NCI-H128 (cell line): ENCODE results near the gene RBBP8.
"Not testable (repeated sequence)": the region's sequence is repeated elsewhere in the genome, so short reads cannot be mapped to it uniquely, and the experiment has no call there.

ENCODE experiments used
- DNase-seq: peaks from one replicate; lab custom pipeline; 2025; ENCODE audit not compliant: unreplicated experiment; lab: John Stamatoyannopoulos, UW

The RBBP8 gene

DNA sequence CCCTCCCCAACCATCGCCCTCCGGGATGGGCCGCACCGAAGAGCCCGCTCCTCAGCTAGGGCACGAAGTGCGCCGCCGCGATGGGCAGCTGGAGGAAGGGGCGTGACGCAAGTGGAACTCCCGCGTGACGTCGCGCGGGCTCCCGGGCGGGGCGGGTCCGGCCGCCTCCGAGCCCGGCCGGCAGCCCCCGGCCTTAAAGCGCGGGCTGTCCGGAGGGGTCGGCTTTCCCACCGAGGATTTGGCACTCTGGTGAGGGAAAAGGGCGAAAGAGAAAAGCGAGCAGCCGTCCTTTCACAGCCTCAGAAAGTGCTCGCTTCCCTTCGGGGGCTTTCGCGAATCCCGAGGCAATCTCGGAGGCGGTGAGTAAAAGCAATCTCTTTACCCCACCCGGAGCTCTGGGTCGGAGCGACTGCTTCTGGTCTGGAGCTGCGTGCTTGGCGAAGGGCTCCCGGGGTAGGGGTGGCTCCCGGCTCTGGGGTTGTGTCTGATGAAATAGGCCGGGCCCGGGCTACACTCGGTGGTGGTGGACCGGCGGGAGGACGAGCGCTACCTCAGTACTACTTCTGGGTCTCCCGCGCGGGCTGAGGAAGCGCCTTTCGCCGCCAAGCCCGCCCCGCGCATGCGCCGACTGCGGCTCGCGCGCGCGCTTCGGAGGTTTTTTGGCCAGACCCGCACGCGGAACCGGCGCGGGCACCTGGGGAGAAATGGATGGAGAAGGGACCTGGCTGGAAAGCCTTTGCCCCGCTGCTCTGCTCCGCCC is at the start of gene RBBP8:
TSS of gene RBBP8 (plus strand) at position 123 of the 760 bp plus-strand sequence. CDS start 3,524 bp downstream, outside the sequence.
- DNase-seq, result peak; percentile 81

DNA sequence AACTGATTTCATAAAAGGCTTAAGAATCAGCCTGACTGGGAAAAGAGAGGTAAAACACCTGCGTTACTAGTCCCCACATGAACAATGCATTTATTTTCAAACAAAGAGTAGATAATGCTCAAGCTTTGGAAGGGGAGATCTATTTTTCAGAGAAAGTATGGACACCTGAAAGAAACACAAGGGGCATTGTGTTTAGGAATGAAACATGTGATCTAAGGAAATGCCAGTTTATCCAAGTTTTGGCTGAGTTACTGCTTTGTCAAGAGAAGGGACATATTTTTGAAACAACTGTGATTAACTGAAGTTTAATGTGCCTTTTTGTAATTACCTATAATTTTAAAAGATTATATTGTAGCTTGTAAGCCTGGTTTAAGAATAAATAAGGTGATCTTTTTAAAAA is 49.3 kb upstream of the RBBP8 start:
- DNase-seq, result no peak

DNA sequence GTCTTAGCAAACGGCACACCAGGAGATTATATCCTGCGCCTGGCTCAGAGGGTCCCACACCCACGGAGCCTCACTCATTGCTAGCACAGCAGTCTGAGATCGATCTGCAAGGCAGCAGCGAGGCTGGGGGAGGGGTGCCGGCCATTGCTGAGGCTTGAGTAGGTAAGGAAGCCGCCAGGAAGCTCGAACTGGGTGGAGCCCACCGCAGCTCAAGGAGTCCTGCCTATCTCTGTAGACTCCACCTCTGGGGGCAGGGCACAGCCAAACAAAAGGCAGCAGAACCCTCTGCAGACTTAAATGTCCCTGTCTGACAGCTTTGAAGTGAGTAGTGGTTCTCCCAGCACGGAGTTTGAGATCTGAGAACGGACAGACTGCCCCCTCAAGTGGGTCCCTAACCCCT is 47.4 kb upstream of the RBBP8 start:
- DNase-seq, result not testable (repeated sequence)

DNA sequence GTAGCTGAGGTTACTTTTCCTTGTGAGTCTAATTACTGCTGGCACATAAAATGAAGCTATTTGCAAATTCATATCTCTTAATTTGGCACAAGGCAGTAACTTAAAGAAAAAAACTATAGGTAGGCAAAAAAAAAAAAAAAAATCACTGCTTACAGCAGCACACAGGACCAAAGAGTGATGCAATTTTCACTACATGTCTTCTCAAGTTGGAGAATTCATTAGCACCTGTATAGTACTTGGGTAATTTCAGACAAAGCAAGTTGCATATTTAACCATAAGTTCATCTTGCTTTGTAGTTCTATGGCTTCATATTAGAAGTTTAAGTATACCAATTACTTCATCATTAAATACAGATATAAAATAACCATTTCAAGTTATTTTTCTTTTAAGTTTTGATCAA is 33.7 kb upstream of the RBBP8 start:
- DNase-seq, result no peak

DNA sequence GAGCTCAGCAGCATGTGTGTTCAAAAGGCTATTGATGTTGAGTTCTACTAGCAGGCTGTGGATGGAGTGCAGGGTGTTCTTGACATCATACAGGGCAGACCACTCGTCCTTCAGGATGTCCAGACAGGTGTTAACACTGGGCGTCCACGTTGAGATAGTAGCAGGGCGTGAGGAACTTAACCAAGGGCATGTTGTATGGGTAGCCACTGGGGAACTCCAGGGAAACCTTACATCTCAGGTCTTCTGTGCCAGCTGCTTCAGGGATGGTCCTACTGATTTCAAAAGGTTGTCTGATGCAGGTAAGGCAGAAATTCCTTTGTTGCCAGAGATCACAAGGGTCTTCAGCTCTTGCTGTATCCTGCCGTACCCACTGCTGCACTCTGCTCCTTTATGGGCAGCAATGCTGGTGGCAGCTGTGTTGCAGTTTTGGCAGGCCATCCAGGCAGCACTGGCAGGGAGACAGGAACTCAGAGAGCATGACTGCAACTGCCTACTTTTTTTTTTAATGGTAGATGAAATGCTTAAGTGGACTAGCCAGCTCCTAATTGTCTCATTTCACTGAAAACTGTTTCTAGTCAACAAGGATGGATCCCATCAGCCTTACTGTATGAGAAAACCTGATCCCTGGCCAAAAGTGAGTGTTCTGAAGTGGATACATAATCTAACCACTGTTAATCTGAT is 32.4 kb upstream of the RBBP8 start:
- no peak for DNase-seq

DNA sequence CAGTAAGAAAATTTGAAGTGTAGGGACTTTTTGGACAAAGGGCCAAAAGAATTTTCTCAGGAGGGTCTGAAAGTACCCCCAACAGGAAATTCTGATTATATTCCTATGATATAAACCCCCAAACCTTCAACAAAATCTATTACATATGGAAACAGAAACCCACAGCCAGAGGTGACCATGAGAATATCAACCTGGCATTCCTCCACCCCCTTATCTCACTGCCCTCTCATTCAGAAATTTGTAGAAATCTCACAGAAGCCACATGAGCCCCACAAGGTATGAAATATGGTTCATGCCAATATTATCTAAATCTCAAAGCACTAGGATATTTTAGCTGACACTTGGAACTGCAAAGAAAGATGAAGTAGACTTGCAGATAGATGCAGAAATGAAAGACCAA is 31.0 kb upstream of the RBBP8 start:
- no peak for DNase-seq

DNA sequence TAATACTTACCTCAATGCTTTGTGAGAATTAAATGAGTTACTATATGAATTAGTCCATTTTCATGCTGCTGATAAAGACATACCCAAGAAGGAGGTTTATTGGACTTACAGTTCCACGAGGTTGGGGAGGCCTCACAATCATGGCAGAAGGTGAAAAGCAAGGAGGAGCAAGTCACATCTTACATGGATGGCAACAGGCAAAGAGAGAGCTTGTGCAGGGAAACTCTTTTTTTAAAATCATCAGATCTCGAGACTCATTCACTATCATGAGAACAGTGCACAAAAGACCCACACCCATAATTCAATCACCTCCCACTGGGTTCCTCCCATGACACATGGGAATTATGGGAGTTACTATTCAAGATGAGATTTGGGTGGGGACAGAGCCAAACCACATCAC is 29.9 kb upstream of the RBBP8 start:
- not testable (repeated sequence) for DNase-seq

DNA sequence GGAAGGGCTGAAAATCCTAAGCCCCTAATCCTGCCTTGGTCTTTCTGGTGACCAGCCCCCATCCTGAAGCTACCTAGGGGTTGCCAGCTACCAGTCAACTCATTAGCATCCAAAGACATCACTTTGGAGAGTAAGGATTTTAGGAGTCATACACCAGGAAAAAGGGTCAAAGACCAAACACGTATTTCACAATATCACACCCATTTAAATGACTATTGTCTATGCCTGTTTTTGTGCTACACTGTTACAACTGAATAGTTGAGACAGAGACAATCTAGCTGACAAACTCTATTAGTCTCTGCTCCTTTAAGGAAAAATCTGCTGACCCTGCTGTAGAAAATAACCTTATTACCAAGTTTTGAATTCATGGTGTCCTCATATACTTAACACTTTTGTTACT is 21.0 kb upstream of the RBBP8 start:
- DNase-seq, result no peak

DNA sequence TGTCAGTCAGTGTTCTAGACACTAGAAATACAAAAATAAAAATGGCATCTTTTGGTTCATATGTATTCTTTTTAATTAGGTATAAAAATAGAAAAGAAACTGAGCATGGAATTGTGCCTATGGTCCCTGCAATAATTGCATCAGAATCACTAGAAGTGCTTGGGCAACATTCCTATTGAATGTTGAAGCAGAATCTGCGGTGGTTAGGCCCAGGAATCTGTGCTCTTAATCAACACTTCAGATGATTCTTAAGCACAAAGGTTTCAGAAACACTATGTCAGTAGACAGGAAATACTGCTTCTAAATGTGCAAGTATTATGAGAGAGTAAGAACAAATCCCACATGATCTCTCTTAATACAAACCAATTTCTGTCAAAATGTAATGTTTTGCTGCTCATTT is 20.3 kb upstream of the RBBP8 start:
- DNase-seq, result no peak

DNA sequence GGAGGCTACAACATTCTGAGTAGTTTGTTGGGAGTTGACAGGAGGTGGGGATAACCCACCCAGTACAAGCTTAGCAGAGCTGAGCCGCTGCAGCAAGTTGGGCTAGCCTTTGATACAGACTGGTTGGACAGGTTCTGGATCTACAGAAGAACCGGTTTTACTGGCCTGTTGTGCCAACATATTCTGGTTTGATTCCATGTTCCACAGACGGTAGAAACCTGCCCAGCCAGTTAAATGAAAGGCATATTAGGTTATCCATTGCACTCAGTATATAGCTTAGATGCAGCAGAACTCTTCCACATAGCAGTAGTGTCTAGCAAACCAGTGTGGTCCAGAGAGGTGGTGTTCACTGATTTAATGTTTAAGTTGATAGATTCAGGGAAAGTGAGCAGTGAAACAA is 19.3 kb upstream of the RBBP8 start:
- DNase-seq, result no peak

DNA sequence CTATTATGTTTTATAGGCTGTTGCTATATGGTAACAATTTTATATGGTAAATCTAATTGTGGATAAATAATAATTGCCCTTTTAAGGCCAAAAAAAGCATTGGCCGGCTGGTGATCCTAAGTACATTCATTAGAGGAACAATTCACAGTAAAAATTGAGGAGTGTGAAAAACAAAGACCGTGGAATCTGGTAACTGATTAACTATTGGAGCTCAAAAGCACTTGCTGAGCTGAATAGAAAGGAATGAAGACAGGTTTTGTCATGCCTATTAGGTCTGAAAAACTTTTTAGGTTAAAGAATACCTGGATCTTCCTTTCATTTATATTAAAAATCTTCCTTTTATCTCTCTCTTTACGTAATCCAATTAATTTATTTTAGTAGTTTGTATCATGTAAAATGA is 18.5 kb upstream of the RBBP8 start:
- no peak for DNase-seq

DNA sequence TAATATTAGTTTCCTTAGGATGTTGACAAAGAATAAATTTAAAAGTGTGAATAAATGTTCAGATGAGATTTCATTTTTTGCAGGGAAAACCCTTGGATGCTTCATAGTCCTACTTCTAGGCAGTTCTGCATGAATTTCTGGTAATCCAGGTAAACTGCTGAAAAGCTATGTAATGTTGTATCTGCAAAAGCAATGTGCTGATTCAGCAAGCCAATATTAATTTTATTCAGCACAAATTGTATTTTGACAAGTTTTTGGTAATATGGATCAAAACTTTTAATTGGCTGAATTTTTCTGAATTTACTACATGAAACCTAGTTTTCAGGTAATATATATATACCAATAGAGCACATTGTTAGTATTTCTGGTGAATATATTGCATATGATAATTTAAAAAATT is 17.8 kb upstream of the RBBP8 start:
- DNase-seq, result no peak

DNA sequence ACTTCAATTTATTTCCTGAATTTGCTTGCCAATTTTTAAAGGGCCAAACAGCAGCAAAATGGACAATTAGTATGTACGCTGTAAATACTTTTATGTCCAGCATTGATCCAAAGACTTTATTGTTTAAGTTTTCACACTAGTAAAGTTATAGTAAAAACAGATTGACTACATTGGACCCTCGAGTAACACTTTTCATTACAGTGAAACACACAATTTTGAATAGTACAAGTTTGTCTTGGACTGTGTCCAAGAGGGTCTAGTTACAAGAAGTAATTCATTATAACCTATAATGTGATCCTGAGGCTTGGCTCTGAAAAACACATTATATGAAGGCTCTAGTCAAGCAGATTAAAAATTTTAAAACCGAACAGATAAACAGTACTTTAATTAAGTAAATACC is 11.4 kb upstream of the RBBP8 start:
- peak; percentile 68 for DNase-seq

DNA sequence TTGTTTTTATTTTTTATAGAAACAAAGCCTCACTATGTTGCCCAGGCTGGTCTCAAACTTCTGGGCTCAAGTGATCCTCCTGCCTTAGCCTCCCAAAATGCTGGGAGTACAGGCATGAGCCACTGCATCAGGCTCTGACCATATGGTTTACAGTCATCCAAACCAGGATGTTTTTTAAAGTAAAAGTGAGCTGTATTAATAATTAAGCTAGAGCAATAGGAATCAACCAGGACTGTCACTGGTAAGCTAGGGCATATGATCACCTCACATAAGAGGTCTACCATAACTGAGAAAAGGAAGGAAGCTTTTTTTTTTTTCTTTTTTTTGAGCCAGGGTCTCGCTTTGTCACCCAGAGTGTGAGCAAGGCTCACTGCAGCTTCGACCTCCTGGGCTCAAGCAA is 8.5 kb upstream of the RBBP8 start:
- DNase-seq, result no peak

DNA sequence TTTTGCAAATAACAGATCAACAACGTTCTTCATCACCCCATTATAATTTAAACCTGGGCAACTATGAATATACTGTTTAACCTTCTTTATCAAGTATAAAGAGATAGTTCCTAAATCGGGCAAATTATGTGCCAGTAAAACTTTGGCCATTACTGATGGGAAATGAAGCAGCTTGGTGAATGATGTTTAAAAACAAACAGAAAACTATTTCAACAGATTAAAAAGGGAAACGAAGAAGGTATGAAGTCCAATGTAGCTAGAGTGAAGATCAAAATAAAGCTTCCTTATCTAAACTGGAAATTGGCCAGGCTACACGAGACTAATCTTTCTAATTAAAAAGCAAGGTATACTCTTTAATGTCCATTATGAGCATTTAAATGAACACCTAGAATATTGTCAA is 6.7 kb upstream of the RBBP8 start:
- no peak for DNase-seq

DNA sequence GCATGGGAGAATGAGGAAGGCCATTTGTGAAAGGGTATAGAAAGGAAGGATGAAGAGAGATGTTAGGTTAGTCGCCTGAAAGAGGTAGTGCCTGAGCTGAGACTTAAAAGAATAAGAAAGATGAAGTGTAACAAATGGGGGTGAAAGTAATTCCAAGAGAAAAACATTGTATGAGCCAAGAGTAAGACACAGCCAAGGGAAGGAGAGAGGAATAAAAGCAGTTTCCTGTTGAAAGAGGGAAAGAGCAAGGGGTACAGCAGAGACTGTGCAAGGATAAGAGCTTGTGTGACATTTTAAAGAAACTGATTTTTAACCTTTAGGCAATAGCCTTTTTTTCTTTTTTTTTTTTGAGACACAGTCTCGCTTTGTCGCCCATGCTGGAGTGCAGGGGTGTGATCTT is 4.8 kb upstream of the RBBP8 start:
- no peak for DNase-seq

DNA sequence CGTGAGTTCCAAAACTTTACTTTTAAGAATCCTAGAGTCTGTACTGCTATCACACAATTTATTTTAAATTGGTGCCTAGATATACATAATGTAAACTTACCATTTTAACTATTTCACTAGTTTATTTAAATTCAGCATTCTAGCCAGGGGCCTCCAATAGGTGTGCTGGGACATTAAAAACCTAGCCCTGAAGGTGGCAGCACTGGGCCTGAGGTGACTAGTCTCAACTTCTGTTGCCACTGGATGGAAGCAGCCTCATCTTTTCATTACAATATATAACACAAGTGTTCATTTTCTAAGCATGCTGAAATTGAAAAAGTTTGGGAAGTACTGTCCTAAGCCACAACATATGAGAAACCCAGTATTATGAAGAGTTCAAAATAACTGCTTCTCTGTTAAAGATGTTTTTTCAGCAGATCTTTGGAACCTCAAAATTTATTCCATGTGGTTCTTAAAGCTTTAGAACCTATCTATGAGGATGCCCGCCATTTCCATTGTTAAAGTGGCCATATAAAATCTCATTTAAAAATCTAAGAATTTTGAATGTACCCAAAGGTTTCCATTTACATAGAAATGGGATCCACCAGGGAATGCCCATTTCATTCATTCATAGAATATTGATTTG is 2.9 kb upstream of the RBBP8 start:
- peak; percentile 41 for DNase-seq

DNA sequence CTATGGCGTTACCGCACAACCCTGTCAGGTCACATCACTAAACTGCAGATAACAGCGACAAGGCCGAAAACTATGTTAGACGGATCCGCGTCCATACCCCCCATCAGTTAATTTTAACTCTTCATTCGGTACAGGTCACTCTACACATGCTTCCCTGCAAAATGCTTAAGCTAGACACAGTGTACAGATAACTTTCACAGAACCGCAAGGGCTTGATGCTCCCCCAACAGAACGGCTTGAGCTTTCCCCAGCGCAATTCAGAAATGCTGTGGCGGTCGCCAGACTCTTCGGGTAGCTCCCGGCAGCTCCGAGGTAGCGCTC is 283 bp upstream of the RBBP8 start:
- DNase-seq, result no peak

DNA sequence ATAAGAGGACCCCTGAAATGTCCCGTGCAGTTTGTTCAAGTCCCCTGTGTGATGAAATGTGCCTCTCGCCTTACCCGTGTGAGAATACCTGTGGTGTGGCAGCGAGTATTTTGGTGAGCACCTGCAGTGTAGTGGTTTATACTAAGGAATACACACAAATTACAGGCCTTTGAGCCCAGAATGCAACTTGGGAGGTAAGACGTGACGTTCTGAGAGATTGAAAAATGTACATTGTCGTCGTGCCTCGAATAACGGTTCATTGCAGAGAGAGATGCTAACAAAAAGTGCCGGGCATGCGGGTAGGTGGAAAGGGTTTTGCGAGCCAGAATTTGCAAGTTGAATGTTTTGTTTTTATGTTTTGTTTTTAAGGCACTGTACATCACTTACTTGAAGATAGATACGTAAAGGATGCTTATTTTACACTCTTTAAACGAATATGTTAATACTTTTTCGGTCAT is 867 bp downstream of the RBBP8 start:
- no peak for DNase-seq

DNA sequence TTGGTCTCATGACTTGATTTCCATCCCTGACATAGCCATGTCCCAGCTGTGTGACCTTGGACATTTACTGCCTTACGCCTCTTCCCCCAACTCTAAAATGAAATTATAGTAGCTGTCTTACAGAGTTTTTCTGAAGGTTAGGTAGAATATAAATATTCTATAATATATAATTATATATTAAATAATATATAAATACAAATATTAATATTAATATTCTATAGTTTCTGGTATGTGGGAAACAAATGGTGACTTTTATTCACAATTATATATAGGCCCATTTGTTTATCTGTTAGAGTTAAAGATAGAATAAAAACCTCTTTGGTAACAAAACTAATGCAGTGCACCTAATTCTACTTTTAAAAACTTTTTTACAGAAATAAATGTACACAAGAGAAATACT is 1.7 kb downstream of the RBBP8 start:
- DNase-seq, result no peak

DNA sequence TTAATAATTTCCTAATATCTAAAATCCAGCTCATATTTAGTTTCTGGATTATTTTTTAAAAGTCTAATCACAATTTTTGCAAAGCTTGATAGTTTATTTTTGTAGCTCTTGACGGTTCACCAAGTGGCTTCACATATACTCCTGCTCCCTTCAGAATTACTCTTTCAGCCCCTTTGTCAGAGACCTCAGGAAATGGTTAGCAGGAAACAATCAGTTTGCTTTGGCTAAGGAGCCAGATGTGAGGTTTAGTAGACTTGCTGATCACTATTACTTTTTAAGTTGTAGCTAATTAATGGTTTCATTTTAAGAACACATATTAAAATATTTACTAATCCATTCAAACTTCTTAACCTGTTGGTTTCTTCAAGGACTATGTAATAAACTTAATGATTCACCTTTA is 2.3 kb downstream of the RBBP8 start:
- no peak for DNase-seq

DNA sequence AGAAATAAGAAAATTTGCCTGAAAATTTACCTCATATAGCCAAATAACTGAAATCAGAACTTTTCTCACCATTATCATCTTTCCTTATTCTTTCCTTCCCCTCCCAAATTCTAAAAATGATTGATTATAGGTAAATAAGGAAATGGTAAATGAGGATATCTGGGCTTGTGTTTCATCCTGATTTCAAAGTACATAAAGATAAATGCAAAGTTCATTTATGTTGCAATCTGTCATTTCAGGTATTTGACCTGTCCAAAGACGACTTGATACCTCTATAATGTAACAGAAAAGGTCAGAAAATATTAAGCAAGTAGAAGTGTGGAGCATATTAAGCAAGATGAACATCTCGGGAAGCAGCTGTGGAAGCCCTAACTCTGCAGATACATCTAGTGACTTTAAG is 3.4 kb downstream of the RBBP8 start:
- DNase-seq, result no peak
